MM.1S (cell line): ENCODE measurements around the gene IQSEC1.
A peak's percentile ranks its signal among the peaks of the same experiment; 100 is the strongest.

Experiments used
- DNase-seq: peaks from one replicate; pipeline ENCODE4 v3.0.0-alpha.2; 2015
- H2AFZ ChIP-seq: fragments of 300-600 bp; sonication (generic); 2 replicates; pipeline ENCODE4 v1.6.0; 2016; ENCODE audit warnings: antibody characterized with exemption, low read length
- H3F3A ChIP-seq: fragments of 300-600 bp; sonication (generic); 2 replicates; pipeline ENCODE4 v1.6.1; 2016; ENCODE audit warnings: mild to moderate bottlenecking, antibody characterized with exemption, low read length, moderate library complexity, mixed read lengths; ENCODE audit not compliant: insufficient read depth
- H3K27ac ChIP-seq: fragments of 300-600 bp; sonication (generic); 2 replicates; pipeline ENCODE4 v1.5.1; 2016; ENCODE audit warnings: mild to moderate bottlenecking, low read length
- H3K27me3 ChIP-seq: fragments of 300-600 bp; sonication (generic); replicated peaks from 2 replicates; pipeline ENCODE4 v1.6.0; 2016; ENCODE audit warnings: low read length; ENCODE audit not compliant: insufficient read depth
- H3K36me3 ChIP-seq: fragments of 300-600 bp; sonication (generic); replicated peaks from 2 replicates; pipeline ENCODE4 v1.6.1; 2016; ENCODE audit warnings: mild to moderate bottlenecking, low read length, mixed read lengths; ENCODE audit not compliant: insufficient read depth
- H3K4me1 ChIP-seq: fragments of 300-600 bp; sonication (generic); 2 replicates; pipeline ENCODE4 v1.6.1; 2016; ENCODE audit warnings: low read length, mixed read lengths
- H3K4me2 ChIP-seq: fragments of 300-600 bp; sonication (generic); 2 replicates; pipeline ENCODE4 v1.6.0; 2016; ENCODE audit warnings: low read depth, low read length
- H3K4me3 ChIP-seq: fragments of 300-600 bp; sonication (generic); 2 replicates; pipeline ENCODE4 v1.5.1; 2016; ENCODE audit warnings: low read length, mixed read lengths
- H3K79me2 ChIP-seq: fragments of 300-600 bp; sonication (generic); 2 replicates; pipeline ENCODE4 v1.6.1; 2016; ENCODE audit warnings: mixed run types, low read length, mixed read lengths
- H3K9ac ChIP-seq: fragments of 300-600 bp; sonication (generic); 2 replicates; pipeline ENCODE4 v1.6.1; 2016; ENCODE audit warnings: low read length, mixed read lengths
- H3K9me2 ChIP-seq: fragments of 300-600 bp; sonication (generic); replicated peaks from 2 replicates; pipeline ENCODE4 v1.6.1; 2016; ENCODE audit warnings: mild to moderate bottlenecking, low read length, mixed read lengths; ENCODE audit not compliant: insufficient read depth
- H3K9me3 ChIP-seq: fragments of 300-600 bp; sonication (generic); replicated peaks from 2 replicates; pipeline ENCODE4 v1.6.1; 2016; ENCODE audit warnings: mild to moderate bottlenecking, low read length, mixed read lengths; ENCODE audit not compliant: insufficient read depth
- H4K20me1 ChIP-seq: fragments of 300-600 bp; sonication (generic); 2 replicates; pipeline ENCODE4 v1.6.1; 2016; ENCODE audit warnings: mild to moderate bottlenecking, low read length, moderate library complexity, mixed read lengths; ENCODE audit not compliant: insufficient read depth
- CTCF ChIP-seq: fragments of 300-600 bp; sonication (generic); IDR thresholded peaks from 2 replicates; pipeline ENCODE4 v1.5.1; 2016; ENCODE audit warnings: antibody characterized with exemption, low read length, mixed read lengths
- EZH2 ChIP-seq: fragments of 300-600 bp; sonication (generic); optimal IDR thresholded peaks from 2 replicates; pipeline ENCODE3; 2017; ENCODE audit warnings: low read depth, mild to moderate bottlenecking, antibody characterized with exemption, low read length, mixed read lengths
- EZH2phosphoT487 ChIP-seq: fragments of 300-600 bp; sonication (generic); IDR thresholded peaks from 2 replicates; pipeline ENCODE4 v1.6.1; 2018; ENCODE audit warnings: antibody characterized with exemption, low read length

Gene IQSEC1

GRCh38 chr3:13013994-13014754 lies 59.1 kb downstream of the IQSEC1 start:
- no peaks in the 10 kb centered on the region for H3K9me3 ChIP-seq
- H3K4me2 ChIP-seq: peak overlapping the region; percentile 94
- DNase-seq: peak; percentile 75
- peaks cover 83% of the 10 kb centered on the region for H3F3A ChIP-seq
- no peaks in the 10 kb centered on the region for H3K27me3 ChIP-seq
- H3K27ac ChIP-seq: peak overlapping the region; percentile 94
- H3K4me1 ChIP-seq: peaks cover 67% of the 10 kb centered on the region
- no peaks in the 10 kb centered on the region for H4K20me1 ChIP-seq
- H3K9me2 ChIP-seq: no peaks in the 10 kb centered on the region
- H3K4me3 ChIP-seq: peak overlapping the region; percentile 75
- H3K79me2 ChIP-seq: peaks cover 75% of the 10 kb centered on the region
- TF ChIP-seq EZH2: no peak
- no peak for TF ChIP-seq CTCF
- TF ChIP-seq EZH2phosphoT487: no peak
- no peaks in the 10 kb centered on the region for H3K36me3 ChIP-seq
- H3K9ac ChIP-seq: peak overlapping the region; percentile 99
- no peak overlapping the region for H2AFZ ChIP-seq

- Histone ChIP-seq H3K36me3 (no peaks in the 10 kb centered on the region), H3K79me2 (peaks cover 75% of the 10 kb centered on the region), H3F3A (peaks cover 83% of the 10 kb centered on the region), H3K27ac (peak overlapping the region; percentile 94), H3K9me3 (no peaks in the 10 kb centered on the region), H3K4me1 (peaks cover 73% of the 10 kb centered on the region), H3K27me3 (no peaks in the 10 kb centered on the region), H4K20me1 (no peaks in the 10 kb centered on the region), H3K4me2 (peak overlapping the region; percentile 94), H3K9ac (peak overlapping the region; percentile 99), H3K9me2 (no peaks in the 10 kb centered on the region), H3K4me3 (peak overlapping the region; percentile 75), H2AFZ (no peak overlapping the region)
- no peak for DNase-seq
- no peak for TF ChIP-seq CTCF
Observed at GRCh38 chr3:13013566-13013965, 59.7 kb downstream of the IQSEC1 start.

- Histone ChIP-seq H3F3A (peaks cover 83% of the 10 kb centered on the region), H3K27ac (peak overlapping the region; percentile 94), H3K4me3 (peak overlapping the region; percentile 75), H3K79me2 (peaks cover 75% of the 10 kb centered on the region), H3K9ac (peak overlapping the region; percentile 99), H3K27me3 (no peaks in the 10 kb centered on the region), H3K36me3 (no peaks in the 10 kb centered on the region), H3K9me2 (no peaks in the 10 kb centered on the region), H3K4me2 (peak overlapping the region; percentile 94), H2AFZ (no peak overlapping the region), H3K9me3 (no peaks in the 10 kb centered on the region), H4K20me1 (no peaks in the 10 kb centered on the region), H3K4me1 (peaks cover 77% of the 10 kb centered on the region)
- TF ChIP-seq CTCF (no peak), EZH2 (no peak), EZH2phosphoT487 (no peak)
- peak; percentile 12 for DNase-seq
Observed at GRCh38 chr3:13013151-13013561, 60.1 kb downstream of the IQSEC1 start.
